HepG2 (cell line): ENCODE results near the gene EXOC3L4. TPM values are rescaled to one million over a fixed set of nuclear protein-coding genes. Genes with fewer than 3 reads are reported as not detected.

Source experiments
- FOSL1 ChIP-seq: sonication (generic); formaldehyde crosslinking; IDR thresholded peaks from 2 replicates; pipeline ENCODE4 v1.9.0; 2021; ENCODE audit warnings: missing genetic modification reagents, borderline replicate concordance
- GTF3A ChIP-seq: sonication (generic); formaldehyde crosslinking; conservative IDR thresholded peaks from 2 replicates; pipeline ENCODE4 v1.4.0; 2020; ENCODE audit warnings: mild to moderate bottlenecking, missing genetic modification reagents
- HNF1B ChIP-seq: sonication (generic); formaldehyde crosslinking; IDR thresholded peaks from 2 replicates; pipeline ENCODE4 v1.5.1; 2020; ENCODE audit warnings: mild to moderate bottlenecking, moderate library complexity, missing genetic modification reagents
- HNF4A ChIP-seq: sonication (generic); formaldehyde crosslinking; IDR thresholded peaks from 2 replicates; pipeline ENCODE4 v1.4.0; 2020; ENCODE audit warnings: missing genetic modification reagents
- MBNL3 ChIP-seq: fragments of 250-450 bp; sonication (Bioruptor Pico); conservative IDR thresholded peaks from 2 replicates; pipeline ENCODE4 v1.8.0; 2022; ENCODE audit warnings: mild to moderate bottlenecking, inconsistent platforms
- MEIS1 ChIP-seq: sonication (generic); formaldehyde crosslinking; IDR thresholded peaks from 2 replicates; pipeline ENCODE4 v1.9.0; 2021; ENCODE audit warnings: mild to moderate bottlenecking, missing genetic modification reagents, moderate library complexity, borderline replicate concordance
- PBX2 ChIP-seq: IDR thresholded peaks from 2 replicates; pipeline ENCODE4 v1.6.1; 2016; ENCODE audit warnings: control low read depth
- POLR2A ChIP-seq, 2 experiments: IDR thresholded peaks; 2 replicates each; pipeline ENCODE4 v1.6.1; 2011; ENCODE audit warnings: low read depth in 2 of 2, low read length in 2 of 2, mild to moderate bottlenecking in 1 of 2, moderate library complexity in 1 of 2; ENCODE audit not compliant: insufficient read depth in 1 of 2
- POLR2AphosphoS2 ChIP-seq: IDR thresholded peaks from 2 replicates; pipeline ENCODE4 v1.6.1; 2011; ENCODE audit warnings: low read depth, low read length, improper control_type of control experiment
- PPARG ChIP-seq: conservative IDR thresholded peaks from 2 replicates; pipeline ENCODE4 v1.6.1; 2016; ENCODE audit warnings: missing biosample characterization, missing genetic modification reagents
- RAD51 ChIP-seq: fragments of 450-650 bp; IDR thresholded peaks from 2 replicates; pipeline ENCODE4 v1.6.1; 2016; ENCODE audit warnings: borderline replicate concordance
- SATB2 ChIP-seq: sonication (generic); formaldehyde crosslinking; IDR thresholded peaks from 2 replicates; pipeline ENCODE4 v1.5.0; 2020; ENCODE audit warnings: missing genetic modification reagents
- SNAPC2 ChIP-seq: sonication (generic); formaldehyde crosslinking; IDR thresholded peaks from 2 replicates; pipeline ENCODE4 v1.8.1; 2022; ENCODE audit warnings: mild to moderate bottlenecking, missing genetic modification reagents
- SRSF4 ChIP-seq: fragments of 200-400 bp; formaldehyde crosslinking; IDR thresholded peaks from one replicate; pipeline ENCODE4 v1.6.1; 2018; ENCODE audit warnings: mild to moderate bottlenecking, low read depth, low read length, moderate library complexity; ENCODE audit not compliant: poor library complexity, severe bottlenecking
- TARDBP ChIP-seq: sonication (generic); formaldehyde crosslinking; IDR thresholded peaks from 2 replicates; pipeline ENCODE4 v1.8.0; 2022; ENCODE audit warnings: mild to moderate bottlenecking, missing genetic modification reagents
- ZEB1 ChIP-seq: IDR thresholded peaks from 2 replicates; pipeline ENCODE4 v1.6.1; 2012; ENCODE audit warnings: mild to moderate bottlenecking, low read depth, inconsistent platforms; ENCODE audit not compliant: insufficient replicate concordance
- ZNF143 ChIP-seq: sonication (generic); formaldehyde crosslinking; IDR thresholded peaks from 2 replicates; pipeline ENCODE4 v1.4.0; 2020; ENCODE audit warnings: missing genetic modification reagents
- ZNF235 ChIP-seq: sonication (generic); formaldehyde crosslinking; IDR thresholded peaks from 2 replicates; pipeline ENCODE4 v1.8.1; 2023; ENCODE audit warnings: mild to moderate bottlenecking, missing genetic modification reagents, borderline replicate concordance
- ZNF24 ChIP-seq: fragments of 450-650 bp; IDR thresholded peaks from 2 replicates; pipeline ENCODE4 v1.6.1; 2017; ENCODE audit warnings: antibody characterized with exemption, mild to moderate bottlenecking
- ZNF747 ChIP-seq: sonication (generic); formaldehyde crosslinking; IDR thresholded peaks from 2 replicates; pipeline ENCODE4 v1.8.1; 2023; ENCODE audit warnings: missing genetic modification reagents, mild to moderate bottlenecking, borderline replicate concordance
- polyA plus RNA-seq, 8 experiments: library from polyadenylated mRNA; depleted of rRNA in 3 of 8; stranded (reverse) in 7 of 8; unstranded in 1 of 8; fragments of >200 nt; fragmentation: Illumina TruSeq in 4 of 8; extraction: Trizol in 4 of 8; gene quantifications; 2 replicates each; pipeline versions ENCODE4 v1.2.1 to v1.2.3, GENCODE V29; 2011 to 2016; ENCODE audit warnings: low read depth in 4 of 8, missing spikeins in 1 of 8, mixed read lengths in 1 of 8; ENCODE audit not compliant: insufficient read depth in 1 of 8
- total RNA-seq, 5 experiments: library from RNA; depleted of rRNA; stranded (reverse); fragments of >200 nt; fragmentation: Illumina TruSeq; extraction: Trizol; gene quantifications; 2 replicates each; pipeline ENCODE4 v1.2.3, GENCODE V29; 2016; ENCODE audit warnings: low read depth in 1 of 5
- TF ChIP-seq, protein P1 (sequence below): sonication (generic); formaldehyde crosslinking; IDR thresholded peaks from 2 replicates; pipeline ENCODE4 v1.8.1; 2023; ENCODE audit warnings: mild to moderate bottlenecking, inconsistent platforms, moderate library complexity, missing genetic modification reagents, borderline replicate concordance
- TF ChIP-seq, protein P2 (sequence below): sonication (generic); formaldehyde crosslinking; IDR thresholded peaks from 2 replicates; pipeline ENCODE4 v1.4.0; 2020; ENCODE audit warnings: missing genetic modification reagents, borderline replicate concordance
- TF ChIP-seq, protein P3 (sequence below): sonication (generic); formaldehyde crosslinking; IDR thresholded peaks from 2 replicates; pipeline ENCODE4 v1.8.0; 2022; ENCODE audit warnings: mild to moderate bottlenecking, missing genetic modification reagents, moderate library complexity

EXOC3L4 gene
- total and polyA plus RNA-seq, 2 of the 13 experiments (the other 11 are each of a cell fraction or from before 2014, with no cell fraction given) = 11.8 to 27.0 TPM

- TF ChIP-seq, protein P1, sequence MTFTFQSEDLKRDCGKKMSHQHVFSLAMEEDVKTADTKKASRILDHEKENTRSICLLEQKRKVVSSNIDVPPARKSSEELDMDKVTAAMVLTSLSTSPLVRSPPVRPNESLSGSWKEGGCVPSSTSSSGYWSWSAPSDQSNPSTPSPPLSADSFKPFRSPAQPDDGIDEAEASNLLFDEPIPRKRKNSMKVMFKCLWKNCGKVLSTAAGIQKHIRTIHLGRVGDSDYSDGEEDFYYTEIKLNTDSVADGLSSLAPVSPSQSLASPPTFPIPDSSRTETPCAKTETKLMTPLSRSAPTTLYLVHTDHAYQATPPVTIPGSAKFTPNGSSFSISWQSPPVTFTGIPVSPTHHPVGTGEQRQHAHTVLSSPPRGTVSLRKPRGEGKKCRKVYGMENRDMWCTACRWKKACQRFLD (CRISPR knock-in tag) = 0 out of 2 replicates have a peak, but pooled peaks have one; percentile 58
- TF ChIP-seq ZNF747 (CRISPR knock-in tag) (peak; percentile 62; the same call in 1 of the 2 replicates), ZNF24 (no peak), GTF3A (0 out of 2 replicates have a peak, but pooled peaks have one; percentile 59), SRSF4 (no peak), SATB2 (CRISPR knock-in tag) (0 out of 2 replicates have a peak, but pooled peaks have one; percentile 47), ZEB1 (peak; percentile 65), RAD51 (no peak), MBNL3 (CRISPR knock-in tag) (no peak), MEIS1 (peak; percentile 94), POLR2A (IDR thresholded peaks at IDR 0.05; ENCODE audit: insufficient read depth in 1 of 2, low read depth in 2 of 2, low read length in 2 of 2) (peak in 1 of 2 experiments; percentile 60; a peak in 2 of 4 replicates), TARDBP (CRISPR knock-in tag) (peak; percentile 59; the same call in 1 of the 2 replicates), POLR2AphosphoS2 (no peak), PBX2 (no peak), HNF4A (CRISPR knock-in tag) (peak; percentile 94), SNAPC2 (no peak), HNF1B (CRISPR knock-in tag) (peak; percentile 85), ZNF143 (CRISPR knock-in tag) (peak; percentile 49; the same call in 1 of the 2 replicates), ZNF235 (CRISPR knock-in tag) (no peak), FOSL1 (CRISPR knock-in tag) (peak; percentile 43; the same call in 1 of the 2 replicates), PPARG (CRISPR knock-in tag) (peak; percentile 98)
- TF ChIP-seq, protein P2, sequence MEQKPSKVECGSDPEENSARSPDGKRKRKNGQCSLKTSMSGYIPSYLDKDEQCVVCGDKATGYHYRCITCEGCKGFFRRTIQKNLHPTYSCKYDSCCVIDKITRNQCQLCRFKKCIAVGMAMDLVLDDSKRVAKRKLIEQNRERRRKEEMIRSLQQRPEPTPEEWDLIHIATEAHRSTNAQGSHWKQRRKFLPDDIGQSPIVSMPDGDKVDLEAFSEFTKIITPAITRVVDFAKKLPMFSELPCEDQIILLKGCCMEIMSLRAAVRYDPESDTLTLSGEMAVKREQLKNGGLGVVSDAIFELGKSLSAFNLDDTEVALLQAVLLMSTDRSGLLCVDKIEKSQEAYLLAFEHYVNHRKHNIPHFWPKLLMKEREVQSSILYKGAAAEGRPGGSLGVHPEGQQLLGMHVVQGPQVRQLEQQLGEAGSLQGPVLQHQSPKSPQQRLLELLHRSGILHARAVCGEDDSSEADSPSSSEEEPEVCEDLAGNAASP = peak; percentile 92
- TF ChIP-seq, protein P3, sequence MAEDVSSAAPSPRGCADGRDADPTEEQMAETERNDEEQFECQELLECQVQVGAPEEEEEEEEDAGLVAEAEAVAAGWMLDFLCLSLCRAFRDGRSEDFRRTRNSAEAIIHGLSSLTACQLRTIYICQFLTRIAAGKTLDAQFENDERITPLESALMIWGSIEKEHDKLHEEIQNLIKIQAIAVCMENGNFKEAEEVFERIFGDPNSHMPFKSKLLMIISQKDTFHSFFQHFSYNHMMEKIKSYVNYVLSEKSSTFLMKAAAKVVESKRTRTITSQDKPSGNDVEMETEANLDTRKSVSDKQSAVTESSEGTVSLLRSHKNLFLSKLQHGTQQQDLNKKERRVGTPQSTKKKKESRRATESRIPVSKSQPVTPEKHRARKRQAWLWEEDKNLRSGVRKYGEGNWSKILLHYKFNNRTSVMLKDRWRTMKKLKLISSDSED (CRISPR knock-in tag) = no peak
Measured at GRCh38 chr14:103100281-103101121, 6.0 kb downstream of the EXOC3L4 start (continued).
